ENCODE measurements around the gene CYFIP2. TPM values are rescaled to one million over a fixed set of nuclear protein-coding genes. Genes with fewer than 3 reads are reported as not detected.

Gene CYFIP2
- total RNA-seq, 1 experiment from 2014 or later, result 14.3 TPM

- peaks cover 41% of the 10 kb centered on the region for H3K4me1 ChIP-seq
- intact Hi-C loops (cut with micrococcal nuclease; ENCODE audit: unreplicated experiment), result no loop called here
- Mint-ChIP-seq H3K4me1 (ENCODE audit: low read depth, unreplicated experiment) (peaks cover 37% of the 10 kb centered on the region), H3K4me3 (ENCODE audit: unreplicated experiment) (no peak overlapping the region), H3K9me3 (ENCODE audit: unreplicated experiment) (no peaks in the 10 kb centered on the region), H3K27me3 (ENCODE audit: insufficient read depth, unreplicated experiment) (no peaks in the 10 kb centered on the region), H3K36me3 (ENCODE audit: insufficient read depth, unreplicated experiment) (peaks cover 6% of the 10 kb centered on the region), H3K27ac (ENCODE audit: unreplicated experiment) (peak overlapping the region; percentile 33)
- H3K9me3 ChIP-seq, result no peaks in the 10 kb centered on the region
- BruUV-seq (replicated peaks), result no TSS peak
- TF ChIP-seq CTCF (IDR thresholded peaks at IDR 0.05; ENCODE audit: insufficient read depth in 1 of 2, low read depth in 1 of 2, low read length in 1 of 2, severe bottlenecking in 1 of 2, unreplicated experiment in 1 of 2), result no peak
- CTCF ChIA-PET, result interaction anchor here (1.0 kb wide), 1 partner anchor 10 kb away, joined by 3 read pairs; no protein-coding TSS in a partner anchor
- DNase-seq, result no peak
- H3K36me3 ChIP-seq (ENCODE audit: control insufficient read depth, insufficient read depth, low read length), result no peaks in the 10 kb centered on the region
- POLR2A ChIA-PET, result no interaction called here
- H3K4me3 ChIP-seq (ENCODE audit: low read depth, low read length), result no peak overlapping the region
- no peaks in the 10 kb centered on the region for H3K27me3 ChIP-seq (replicated peaks; ENCODE audit: control insufficient read depth, insufficient read depth, low read length)
These were observed 122.3 kb downstream of the CYFIP2 start for GRCh38 chr5:157388111-157388710.

- no TSS peak for BruUV-seq (replicated peaks)
- H3K4me1 ChIP-seq, result peaks cover 39% of the 10 kb centered on the region
- TF ChIP-seq CTCF (IDR thresholded peaks at IDR 0.05; ENCODE audit: insufficient read depth in 1 of 2, low read depth in 1 of 2, low read length in 1 of 2, severe bottlenecking in 1 of 2, unreplicated experiment in 1 of 2), result no peak
- DNase-seq, result no peak
- Mint-ChIP-seq H3K4me3 (ENCODE audit: unreplicated experiment) (no peak overlapping the region), H3K9me3 (ENCODE audit: unreplicated experiment) (no peaks in the 10 kb centered on the region), H3K36me3 (ENCODE audit: insufficient read depth, unreplicated experiment) (peaks cover 6% of the 10 kb centered on the region), H3K27ac (ENCODE audit: unreplicated experiment) (no peak overlapping the region), H3K27me3 (ENCODE audit: insufficient read depth, unreplicated experiment) (no peaks in the 10 kb centered on the region), H3K4me1 (ENCODE audit: low read depth, unreplicated experiment) (peaks cover 33% of the 10 kb centered on the region)
- H3K4me3 ChIP-seq (ENCODE audit: low read depth, low read length), result no peak overlapping the region
- H3K9me3 ChIP-seq, result no peaks in the 10 kb centered on the region
- H3K27me3 ChIP-seq (replicated peaks; ENCODE audit: control insufficient read depth, insufficient read depth, low read length), result no peaks in the 10 kb centered on the region
- ChIA-PET CTCF (no interaction called here), POLR2A (no interaction called here)
- intact Hi-C loops (cut with micrococcal nuclease; ENCODE audit: unreplicated experiment), result no loop called here
- H3K36me3 ChIP-seq (ENCODE audit: control insufficient read depth, insufficient read depth, low read length), result no peaks in the 10 kb centered on the region
These were observed 123.2 kb downstream of the CYFIP2 start for GRCh38 chr5:157389103-157389502.

- Histone ChIP-seq H3K4me1 (peaks cover 29% of the 10 kb centered on the region), H3K36me3 (ENCODE audit: control insufficient read depth, insufficient read depth, low read length) (no peaks in the 10 kb centered on the region), H3K27me3 (replicated peaks; ENCODE audit: control insufficient read depth, insufficient read depth, low read length) (no peaks in the 10 kb centered on the region), H3K4me3 (ENCODE audit: low read depth, low read length) (no peak overlapping the region), H3K9me3 (no peaks in the 10 kb centered on the region)
- CTCF ChIA-PET, result interaction anchor here (0.6 to 1.6 kb wide), 5 partner anchors 12 to 1875 kb away, joined by 3 to 8 read pairs (median 4); no protein-coding TSS in a partner anchor
- Mint-ChIP-seq H3K4me3 (ENCODE audit: unreplicated experiment) (no peak overlapping the region), H3K9me3 (ENCODE audit: unreplicated experiment) (no peaks in the 10 kb centered on the region), H3K4me1 (ENCODE audit: low read depth, unreplicated experiment) (peaks cover 28% of the 10 kb centered on the region), H3K36me3 (ENCODE audit: insufficient read depth, unreplicated experiment) (peaks cover 6% of the 10 kb centered on the region), H3K27me3 (ENCODE audit: insufficient read depth, unreplicated experiment) (no peaks in the 10 kb centered on the region), H3K27ac (ENCODE audit: unreplicated experiment) (peak overlapping the region; percentile 45)
- DNase-seq, result no peak
- TF ChIP-seq CTCF (IDR thresholded peaks at IDR 0.05; ENCODE audit: insufficient read depth in 1 of 2, low read depth in 1 of 2, low read length in 1 of 2, severe bottlenecking in 1 of 2, unreplicated experiment in 1 of 2), result no peak
- POLR2A ChIA-PET, result no interaction called here
- no TSS peak for BruUV-seq (replicated peaks)
- intact Hi-C loops (cut with micrococcal nuclease; ENCODE audit: unreplicated experiment), result no loop called here
These were observed 124.2 kb downstream of the CYFIP2 start for GRCh38 chr5:157390133-157390532.

Data from Caco-2 (cell line).